Activated T-cell treated with anti-CD3 and anti-CD28 coated beads for 4 hours (primary cell): ENCODE results near the gene TIMP1.
A peak's percentile ranks its signal among the peaks of the same experiment; 100 is the strongest.

Experiments
- DNase-seq: peaks from one replicate; pipeline ENCODE4 v3.0.0-alpha.2; 2020

The TIMP1 gene

GRCh38 chrX:47581731-47582647 lies at the start of gene TIMP1:
Gene TIMP1 (plus strand): TSS chrX:47582436. CDS start chrX:47583416, 980 bp downstream.
- DNase-seq: peak; percentile 74

DNA sequence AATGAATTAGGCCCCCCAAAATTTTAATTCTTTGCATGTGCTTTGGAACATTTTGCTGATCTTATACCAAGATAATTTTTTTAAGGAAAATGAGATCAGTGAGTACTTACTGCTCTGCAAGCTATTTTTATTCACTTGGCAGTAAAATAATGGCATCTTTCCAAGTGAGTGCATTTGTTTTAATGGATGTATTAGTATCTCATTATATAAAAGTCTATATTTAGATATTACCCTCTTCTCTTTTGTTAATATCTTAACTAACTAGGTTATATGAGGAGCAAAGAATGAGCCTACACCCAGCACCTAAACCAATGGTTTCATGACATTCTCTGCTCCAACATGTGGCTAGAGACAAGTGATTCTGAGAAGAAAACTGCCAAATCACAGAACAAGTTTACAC lies 42.4 kb upstream of the TIMP1 start:
- DNase-seq: no peak

GRCh38 chrX:47540754-47541538 lies 41.3 kb upstream of the TIMP1 start:
- no peak for DNase-seq

DNA sequence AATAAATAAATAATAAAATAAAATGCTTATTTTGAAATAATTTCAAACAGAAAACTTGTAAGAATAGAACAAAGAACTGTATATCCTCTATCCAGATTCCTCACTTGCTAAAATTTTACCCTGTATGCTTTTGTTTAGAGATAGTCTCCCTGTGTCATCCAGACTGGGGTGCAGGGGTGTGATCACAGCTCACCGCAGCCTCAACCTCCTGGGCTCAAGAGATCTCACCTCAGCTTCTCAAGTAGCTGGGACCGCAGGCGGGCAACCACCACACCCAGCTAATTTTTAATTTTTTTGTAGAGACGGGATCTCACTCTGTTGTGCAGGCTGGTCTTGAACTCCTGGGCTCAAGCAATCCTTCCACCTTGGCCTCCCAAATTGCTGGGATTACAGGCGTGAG lies 38.7 kb upstream of the TIMP1 start:
- DNase-seq: no peak

DNA sequence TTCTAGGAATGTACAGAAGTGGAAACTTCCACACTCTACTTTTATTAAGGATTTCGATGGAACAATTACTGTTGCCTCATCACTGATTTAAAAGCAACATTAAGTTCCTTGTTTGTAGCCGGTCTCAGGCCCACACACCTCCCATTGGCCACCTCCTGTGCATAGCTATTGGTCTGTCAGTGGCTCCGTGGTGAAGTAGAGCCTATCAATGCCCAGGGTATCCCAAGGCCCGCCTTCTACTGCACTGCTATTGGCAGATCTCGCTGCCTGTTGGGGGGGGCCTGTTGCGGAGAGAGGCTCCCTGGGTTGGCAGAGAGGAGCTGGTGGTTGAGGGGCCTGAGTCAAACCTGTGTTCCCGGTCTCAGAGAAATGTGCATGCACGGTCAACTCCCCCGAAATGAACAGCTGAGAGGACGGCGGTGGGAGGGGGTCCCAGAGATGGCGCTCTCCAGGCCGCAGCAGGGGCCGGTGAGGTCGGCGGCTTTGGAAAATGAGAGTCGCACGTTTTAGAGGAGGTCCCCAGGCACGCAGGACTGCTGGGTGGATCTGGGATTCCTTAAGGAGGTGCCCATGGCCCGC lies 26.1 kb upstream of the TIMP1 start:
- peak; percentile 67 for DNase-seq

DNA sequence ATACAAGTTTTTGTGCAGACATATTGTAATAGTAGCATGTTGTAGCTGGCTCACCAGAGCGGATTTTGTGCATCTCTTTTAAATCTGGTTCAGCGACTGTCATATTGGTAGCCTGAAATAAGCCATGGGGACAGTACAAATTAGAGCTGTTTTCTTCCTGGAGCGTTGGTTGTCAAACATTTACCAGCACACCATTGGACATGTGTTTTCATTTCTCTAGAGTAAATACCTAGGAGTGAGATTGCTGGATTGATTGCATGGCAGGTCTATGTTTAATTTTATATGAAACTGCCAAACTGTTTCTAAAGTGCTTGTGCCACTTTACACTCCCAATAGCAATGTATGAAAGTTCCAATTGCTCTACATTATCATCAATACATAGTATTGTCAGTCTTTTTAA lies 23.8 kb upstream of the TIMP1 start:
- no peak for DNase-seq

- DNase-seq: no peak
These were observed 21.9 kb upstream of the TIMP1 start for GRCh38 chrX:47560179-47560933.

- peak; percentile 89 for DNase-seq
These were observed 21.1 kb upstream of the TIMP1 start, which contains the start of gene ARAF for GRCh38 chrX:47560934-47561658. Gene ARAF (plus strand): TSS chrX:47561205. CDS start chrX:47562968, 1,763 bp downstream.

GRCh38 chrX:47561659-47562151 lies 20.5 kb upstream of the TIMP1 start:
- no peak for DNase-seq

- DNase-seq: no peak
These were observed 19.5 kb upstream of the TIMP1 start for GRCh38 chrX:47562615-47563243.

- no peak for DNase-seq
These were observed 18.4 kb upstream of the TIMP1 start for GRCh38 chrX:47563801-47564315.

DNA sequence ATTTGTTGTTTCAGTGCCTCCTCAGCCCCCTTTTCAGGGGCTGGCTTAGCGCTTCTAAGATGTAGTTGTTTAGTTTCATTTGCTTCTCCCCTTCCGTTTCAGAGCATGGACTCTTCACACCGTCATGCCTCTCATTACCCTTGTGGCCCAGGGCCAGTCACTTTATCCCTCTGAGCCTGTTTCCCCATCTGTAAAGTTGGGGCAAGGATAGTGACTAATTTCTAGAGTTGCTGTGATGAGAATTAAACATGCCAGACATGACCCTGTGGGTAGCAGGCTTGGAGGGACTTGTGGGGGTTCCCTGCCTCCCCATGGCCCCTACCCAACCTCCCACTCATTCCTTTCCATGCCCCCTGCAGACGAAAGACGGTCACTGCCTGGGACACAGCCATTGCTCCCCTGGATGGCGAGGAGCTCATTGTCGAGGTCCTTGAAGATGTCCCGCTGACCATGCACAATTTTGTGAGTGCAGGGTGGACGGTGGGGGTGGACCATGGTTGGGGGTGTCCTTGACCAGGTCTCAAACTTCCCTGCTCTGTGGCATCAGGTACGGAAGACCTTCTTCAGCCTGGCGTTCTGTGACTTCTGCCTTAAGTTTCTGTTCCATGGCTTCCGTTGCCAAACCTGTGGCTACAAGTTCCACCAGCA lies 17.7 kb upstream of the TIMP1 start:
- DNase-seq: no peak

- no peak for DNase-seq
These were observed 15.4 kb upstream of the TIMP1 start for GRCh38 chrX:47566841-47567240.

GRCh38 chrX:47568656-47569295 lies 13.5 kb upstream of the TIMP1 start:
- no peak for DNase-seq

- no peak for DNase-seq
These were observed 11.4 kb upstream of the TIMP1 start for GRCh38 chrX:47570794-47571193.

DNA sequence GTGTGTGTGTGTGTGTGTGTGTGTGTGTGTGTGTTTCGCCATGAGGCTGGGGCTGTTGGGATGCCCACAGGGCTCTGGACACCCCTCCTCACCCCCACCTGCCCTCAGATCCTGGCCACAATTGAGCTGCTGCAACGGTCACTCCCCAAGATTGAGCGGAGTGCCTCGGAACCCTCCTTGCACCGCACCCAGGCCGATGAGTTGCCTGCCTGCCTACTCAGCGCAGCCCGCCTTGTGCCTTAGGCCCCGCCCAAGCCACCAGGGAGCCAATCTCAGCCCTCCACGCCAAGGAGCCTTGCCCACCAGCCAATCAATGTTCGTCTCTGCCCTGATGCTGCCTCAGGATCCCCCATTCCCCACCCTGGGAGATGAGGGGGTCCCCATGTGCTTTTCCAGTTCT lies 11.0 kb upstream of the TIMP1 start:
- DNase-seq: no peak

GRCh38 chrX:47571896-47572295 lies 10.3 kb upstream of the TIMP1 start:
- no peak for DNase-seq

DNA sequence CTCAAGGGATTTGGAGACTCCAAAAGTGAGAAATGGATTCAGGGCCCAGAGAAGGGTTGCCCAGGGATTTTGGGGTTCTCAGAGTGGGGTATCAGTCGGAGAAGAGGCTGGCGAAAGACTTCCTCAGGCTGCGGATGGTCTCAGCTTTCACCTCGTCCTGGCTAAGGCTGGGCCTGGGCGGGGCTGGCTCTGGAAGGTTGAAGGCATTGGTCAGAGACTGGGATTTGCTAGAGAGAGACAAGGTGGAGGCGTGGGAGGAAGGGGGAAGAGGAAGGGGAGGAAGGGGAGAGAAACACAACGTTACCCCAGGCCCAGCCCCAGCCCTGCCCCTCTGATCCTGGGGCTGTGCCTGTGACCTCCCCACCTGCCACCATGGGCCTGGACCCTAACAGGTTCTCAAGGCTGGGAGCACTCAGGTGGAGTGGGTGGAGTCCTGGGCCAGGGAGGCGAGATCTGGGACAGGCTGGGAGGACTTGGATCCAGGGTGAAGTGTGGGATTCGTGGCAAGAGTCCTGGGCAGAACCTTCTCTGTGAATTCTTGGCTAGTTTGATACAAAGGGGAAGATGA lies 9.4 kb upstream of the TIMP1 start:
- DNase-seq: no peak

- no peak for DNase-seq
These were observed 8.7 kb upstream of the TIMP1 start for GRCh38 chrX:47573341-47574075.
